Upper lobe of left lung (tissue), 6 donors: ENCODE measurements around the gene NCAPD3. TPM values are rescaled to one million over a fixed set of nuclear protein-coding genes. Genes with fewer than 3 reads are reported as not detected.

ENCODE experiments used
- ATAC-seq, 2 donors: fragments of 200-7000 bp; cut with Tn5 transposase; one replicate each; pipeline ENCODE4 v1.9.1; 2022; ENCODE audit warnings: mild to moderate bottlenecking in 2 of 2, moderate library complexity in 2 of 2; ENCODE audit not compliant: low FRiP score in 2 of 2
- DNase-seq, 2 donors: peaks; one replicate each; pipeline ENCODE4 v3.0.0-alpha.2; 2019 to 2020
- H3K27ac ChIP-seq, 4 donors: fragments of 200-600 bp; sonication (generic); one replicate each; pipeline ENCODE4 v1.5.1; 2016 to 2019
- H3K27me3 ChIP-seq, 4 donors: fragments of 200-600 bp; sonication (generic); one replicate each; pipeline ENCODE4 v1.5.1; 2017 to 2019
- H3K36me3 ChIP-seq, 4 donors: fragments of 200-600 bp; sonication (generic); one replicate each; pipeline ENCODE4 v1.5.1; 2016 to 2019
- H3K4me1 ChIP-seq, 4 donors: fragments of 200-600 bp; sonication (generic); one replicate each; pipeline ENCODE4 v1.5.1; 2018 to 2019
- H3K4me3 ChIP-seq, 4 donors: fragments of 200-600 bp; sonication (generic); one replicate each; pipeline ENCODE4 v1.5.1; 2017 to 2019; ENCODE audit warnings: mild to moderate bottlenecking in 2 of 4, moderate library complexity in 1 of 4
- H3K9me3 ChIP-seq, 4 donors: fragments of 200-600 bp; sonication (generic); one replicate each; pipeline ENCODE4 v1.5.1; 2018 to 2019
- CTCF ChIP-seq, 6 experiments: fragments of 450-650 bp in 4 of 6; fragments of 200-600 bp in 2 of 6; sonication (generic) in 2 of 6; IDR thresholded peaks; one replicate each; pipeline ENCODE4 v1.5.1; 2016 to 2019; ENCODE audit warnings: antibody characterized with exemption in 6 of 6
- EP300 ChIP-seq, 4 donors: sonication (generic); formaldehyde crosslinking; IDR thresholded peaks; one replicate each; pipeline ENCODE4 v1.5.1; 2017; ENCODE audit warnings: antibody characterized with exemption in 4 of 4, control low read depth in 2 of 4
- POLR2A ChIP-seq, 4 donors: fragments of 450-650 bp; IDR thresholded peaks; one replicate each; pipeline ENCODE4 v1.5.1; 2016 to 2017; ENCODE audit warnings: antibody characterized with exemption in 4 of 4, mild to moderate bottlenecking in 2 of 4
- POLR2AphosphoS5 ChIP-seq, 2 donors: sonication (generic); formaldehyde crosslinking; IDR thresholded peaks; one replicate each; pipeline ENCODE4 v1.5.1; 2017; ENCODE audit warnings: antibody characterized with exemption in 2 of 2
- WGBS, 2 donors: methylation state at CpG; one replicate each; pipeline ENCODE4 v1.1.5; 2017 to 2018; 5-methylcytosine and 5-hydroxymethylcytosine counted together
- total RNA-seq, 6 donors: library from RNA; depleted of rRNA in 4 of 6; stranded (reverse); fragments of >200 nt in 4 of 6; gene quantifications; one replicate each; pipeline versions ENCODE4 v1.1.0 to v1.2.1, GENCODE V29; 2016 to 2021
- donor health status: DM: no; HTN: no; CAD: no; lungs with moderate emphysema.
- donor health status: DM: no; HTN: yes; CAD: no; lungs with severe emphysema.

NCAPD3 gene
- total RNA-seq, 6 donors from 2014 or later: 9.9 to 32.5 (median 15.8) TPM

GRCh38 chr11:134170177-134170918, 53.4 kb downstream of the NCAPD3 start:
- Histone ChIP-seq H3K9me3 (no peaks in the 10 kb centered on the region), H3K4me3 (no peak overlapping the region), H3K27ac (no peak overlapping the region), H3K4me1 (no peaks in the 10 kb centered on the region), H3K27me3 (no peaks in the 10 kb centered on the region), H3K36me3 (peaks cover 6 to 61% (median 37%) of the 10 kb centered on the region in 4 donors)
- TF ChIP-seq CTCF (IDR thresholded peaks at IDR 0.05) (no peak), EP300 (IDR thresholded peaks at IDR 0.05) (no peak), POLR2A (IDR thresholded peaks at IDR 0.05) (no peak), POLR2AphosphoS5 (IDR thresholded peaks at IDR 0.05) (no peak)
- no peak for DNase-seq
- WGBS, 2 donors: 89% methylated on average over 6 of the region's 6 CpGs
- no peak for ATAC-seq

DNA sequence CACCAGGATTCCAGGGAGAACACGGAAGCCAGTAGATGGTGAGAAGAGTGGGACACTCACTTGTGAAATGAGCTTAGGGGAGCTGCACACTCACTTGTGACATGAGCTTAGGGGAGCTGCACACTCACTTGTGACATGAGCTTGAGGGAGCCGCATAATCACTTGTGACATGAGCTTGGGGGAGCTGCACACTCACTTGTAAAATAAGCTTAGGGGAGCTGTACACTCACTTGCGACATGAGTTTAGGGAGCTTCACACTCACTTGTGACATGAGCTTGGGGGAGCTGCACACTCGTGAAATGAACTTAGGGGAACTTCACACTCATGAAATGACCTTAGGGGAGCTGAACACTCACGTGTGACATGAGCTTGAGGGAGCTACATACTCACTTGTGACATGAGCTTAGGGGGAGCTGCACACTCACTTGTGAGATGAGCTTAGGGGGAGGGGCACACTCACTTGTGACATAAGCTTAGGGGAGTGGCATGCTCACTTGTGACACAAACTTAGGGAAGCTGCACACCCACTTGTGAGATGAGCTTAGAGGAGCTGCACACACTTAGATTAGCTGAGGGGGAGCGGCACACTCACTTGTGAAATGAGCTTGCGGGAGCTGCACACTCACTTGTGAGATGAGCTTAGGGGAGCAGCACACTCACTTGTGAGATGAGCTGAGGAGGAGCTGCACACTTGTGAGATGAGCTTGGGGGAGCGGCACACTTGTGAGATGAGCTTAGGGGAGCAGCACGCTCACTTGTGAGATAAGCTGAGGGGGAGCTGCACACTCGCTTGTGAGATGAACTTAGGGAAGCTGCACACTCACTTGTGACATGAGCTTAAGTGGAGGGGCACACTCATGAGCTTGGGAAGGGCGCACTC, 59.0 kb downstream of the NCAPD3 start:
- WGBS, 2 donors: 95% methylated on average over 11 of the region's 11 CpGs
- no peaks in the 10 kb centered on the region for H3K4me1 ChIP-seq
- ATAC-seq: no peak
- no peak overlapping the region for H3K27ac ChIP-seq
- DNase-seq: no peak
- H3K36me3 ChIP-seq: peaks cover 6 to 61% (median 51%) of the 10 kb centered on the region in 4 donors
- no peak for TF ChIP-seq EP300 (IDR thresholded peaks at IDR 0.05)
- TF ChIP-seq CTCF (IDR thresholded peaks at IDR 0.05): no peak
- TF ChIP-seq POLR2A (IDR thresholded peaks at IDR 0.05): no peak
- TF ChIP-seq POLR2AphosphoS5 (IDR thresholded peaks at IDR 0.05): no peak
- H3K27me3 ChIP-seq: no peaks in the 10 kb centered on the region
- H3K4me3 ChIP-seq: no peak overlapping the region
- no peaks in the 10 kb centered on the region for H3K9me3 ChIP-seq

- DNase-seq: peak in 1 of 2 donors; percentile 29
- Histone ChIP-seq H3K27ac (no peak overlapping the region), H3K36me3 (peaks cover 0 to 74% (median 45%) of the 10 kb centered on the region in 4 donors), H3K4me3 (no peak overlapping the region), H3K9me3 (no peaks in the 10 kb centered on the region), H3K27me3 (no peaks in the 10 kb centered on the region), H3K4me1 (no peaks in the 10 kb centered on the region)
- ATAC-seq: no peak
- TF ChIP-seq POLR2AphosphoS5 (IDR thresholded peaks at IDR 0.05): no peak
- TF ChIP-seq POLR2A (IDR thresholded peaks at IDR 0.05): no peak
- no peak for TF ChIP-seq EP300 (IDR thresholded peaks at IDR 0.05)
- TF ChIP-seq CTCF (IDR thresholded peaks at IDR 0.05): no peak
- WGBS, 2 donors: 94 to 95% methylated on average over 8 to 9 of the region's 9 CpGs
Measured at GRCh38 chr11:134159652-134160051, 64.1 kb downstream of the NCAPD3 start.

- TF ChIP-seq CTCF (IDR thresholded peaks at IDR 0.05) (no peak), EP300 (IDR thresholded peaks at IDR 0.05) (no peak), POLR2A (IDR thresholded peaks at IDR 0.05) (no peak), POLR2AphosphoS5 (IDR thresholded peaks at IDR 0.05) (no peak)
- no peaks in the 10 kb centered on the region for H3K4me1 ChIP-seq
- no peaks in the 10 kb centered on the region for H3K27me3 ChIP-seq
- no peak overlapping the region for H3K4me3 ChIP-seq
- peak in 1 of 2 donors; percentile 29 for DNase-seq
- no peaks in the 10 kb centered on the region for H3K9me3 ChIP-seq
- ATAC-seq: no peak
- no peak overlapping the region for H3K27ac ChIP-seq
- peaks cover 0 to 81% (median 50%) of the 10 kb centered on the region in 4 donors for H3K36me3 ChIP-seq
- WGBS, 2 donors: 98 to 100% methylated on average over 4 to 9 of the region's 9 CpGs
Measured at GRCh38 chr11:134158023-134158422, 65.7 kb downstream of the NCAPD3 start.
